ENCODE measurements around the gene ACP5. TPM values are rescaled to one million over a fixed set of nuclear protein-coding genes. Genes with fewer than 3 reads are reported as not detected.
A peak's percentile ranks its signal among the peaks of the same experiment; 100 is the strongest.

The ACP5 gene
- polyA plus RNA-seq, 4 donors, result 3.9 to 16.0 (median 9.1) TPM

- DNase-seq (ENCODE audit: low read depth in 4 of 4, low spot score in 3 of 4), result no peak
Observed at GRCh38 chr19:11550265-11550664, 27.2 kb downstream of the ACP5 start.

GRCh38 chr19:11549386-11549953 lies 28.0 kb downstream of the ACP5 start:
- no peak for DNase-seq (ENCODE audit: low read depth in 4 of 4, low spot score in 3 of 4)

GRCh38 chr19:11547929-11548700 lies 29.3 kb downstream of the ACP5 start:
- DNase-seq (ENCODE audit: low read depth in 4 of 4, low spot score in 3 of 4), result no peak

GRCh38 chr19:11541238-11541637 lies 36.2 kb downstream of the ACP5 start:
- no peak for DNase-seq (ENCODE audit: low read depth in 4 of 4, low spot score in 3 of 4)

- no peak for DNase-seq (ENCODE audit: low read depth in 4 of 4, low spot score in 3 of 4)
Observed at GRCh38 chr19:11540645-11541044, 36.8 kb downstream of the ACP5 start.

- DNase-seq (ENCODE audit: low read depth in 4 of 4, low spot score in 3 of 4), result no peak
Observed at GRCh38 chr19:11539495-11540365, 37.7 kb downstream of the ACP5 start.

- no peak for DNase-seq (ENCODE audit: low read depth in 4 of 4, low spot score in 3 of 4)
Observed at GRCh38 chr19:11538232-11539036, 39.0 kb downstream of the ACP5 start, which contains the start of gene CNN1. TSS of gene CNN1 (plus strand) at chr19:11538851. CDS start at chr19:11538928, 77 bp downstream.

- peak in 3 of 4 donors; percentile 66 to 71 (median 70) for DNase-seq (ENCODE audit: low read depth in 4 of 4, low spot score in 3 of 4)
Observed at GRCh38 chr19:11535792-11536595, 41.5 kb downstream of the ACP5 start.

- no peak for DNase-seq (ENCODE audit: low read depth in 4 of 4, low spot score in 3 of 4)
Observed at GRCh38 chr19:11534948-11535347, 42.5 kb downstream of the ACP5 start.

- DNase-seq (ENCODE audit: low read depth in 4 of 4, low spot score in 3 of 4), result no peak
Observed at GRCh38 chr19:11534538-11534937, 42.9 kb downstream of the ACP5 start.

GRCh38 chr19:11530432-11530831 lies 47.0 kb downstream of the ACP5 start:
- no peak for DNase-seq (ENCODE audit: low read depth in 4 of 4, low spot score in 3 of 4)

- DNase-seq (ENCODE audit: low read depth in 4 of 4, low spot score in 3 of 4), result peak in 3 of 4 donors; percentile 90 to 97 (median 96)
Observed at GRCh38 chr19:11528551-11529341, 48.7 kb downstream of the ACP5 start, which contains the start of gene ECSIT. TSS of gene ECSIT (minus strand) at chr19:11529134. CDS start at chr19:11519170, 9,964 bp downstream.

Other genes starting within 250 kb of the ACP5 start
- 10 to 100 TPM in 3 of 4 donors, 1 to 10 TPM in 1; 8.6 to 18.4 (median 17.0) TPM for gene RAB3D, start 238.0 kb downstream of the ACP5 start, polyA plus RNA-seq (ENCODE audit: insufficient read length in 4 of 4)
- gene TMEM205, start 231.4 kb downstream of the ACP5 start, polyA plus RNA-seq (ENCODE audit: insufficient read length in 4 of 4), result 100 to 1,000 TPM in 3 of 4 donors, 10 to 100 TPM in 1; 64.3 to 142 (median 122) TPM
- 10 to 100 TPM; 19.0 to 43.4 (median 23.4) TPM for gene CCDC159, start 231.1 kb downstream of the ACP5 start, polyA plus RNA-seq (ENCODE audit: insufficient read length in 4 of 4)
- 10 to 100 TPM; 10.5 to 30.4 (median 17.1) TPM for gene PLPPR2, start 222.2 kb downstream of the ACP5 start, polyA plus RNA-seq (ENCODE audit: insufficient read length in 4 of 4)
- gene SWSAP1, start 203.0 kb downstream of the ACP5 start, polyA plus RNA-seq (ENCODE audit: insufficient read length in 4 of 4), result 1 to 10 TPM; 2.5 to 3.7 (median 3.0) TPM
- gene EPOR, start 193.3 kb downstream of the ACP5 start, polyA plus RNA-seq (ENCODE audit: insufficient read length in 4 of 4), result 10 to 100 TPM in 3 of 4 donors, 1 to 10 TPM in 1; 6.3 to 41.9 (median 20.9) TPM
- gene RGL3, start 158.3 kb downstream of the ACP5 start, polyA plus RNA-seq (ENCODE audit: insufficient read length in 4 of 4), result 100 to 1,000 TPM in 1 of 4 donors, 10 to 100 TPM in 2, 1 to 10 TPM in 1; 1.7 to 148 (median 71.4) TPM
- gene ODAD3, start 142.5 kb downstream of the ACP5 start, polyA plus RNA-seq (ENCODE audit: insufficient read length in 4 of 4), result 1 to 10 TPM in 3 of 4 donors, under 1 TPM in 1; 0.56 to 2.6 (median 1.5) TPM
- gene PRKCSH, start 142.0 kb downstream of the ACP5 start, polyA plus RNA-seq (ENCODE audit: insufficient read length in 4 of 4), result 100 to 1,000 TPM; 306 to 374 (median 342) TPM
- under 1 TPM; 0.13 to 0.53 (median 0.22) TPM for gene ELAVL3, start 96.6 kb downstream of the ACP5 start, polyA plus RNA-seq (ENCODE audit: insufficient read length in 4 of 4)
- 10 to 100 TPM in 1 of 4 donors, 1 to 10 TPM in 3; 6.9 to 12.5 (median 8.3) TPM for gene ZNF653, start 71.8 kb downstream of the ACP5 start, polyA plus RNA-seq (ENCODE audit: insufficient read length in 4 of 4)
- gene ECSIT, start 48.5 kb downstream of the ACP5 start, polyA plus RNA-seq (ENCODE audit: insufficient read length in 4 of 4), result 10 to 100 TPM; 33.6 to 42.2 (median 37.8) TPM
- gene CNN1, start 38.8 kb downstream of the ACP5 start, polyA plus RNA-seq (ENCODE audit: insufficient read length in 4 of 4), result 10 to 100 TPM in 1 of 4 donors, 1 to 10 TPM in 3; 2.6 to 10.6 (median 4.0) TPM
- gene ELOF1, start 18.4 kb downstream of the ACP5 start, polyA plus RNA-seq (ENCODE audit: insufficient read length in 4 of 4), result 10 to 100 TPM; 42.2 to 59.9 (median 49.7) TPM
- 10 to 100 TPM; 33.0 to 50.7 (median 42.9) TPM for gene ZNF627, start 19.8 kb upstream of the ACP5 start, polyA plus RNA-seq (ENCODE audit: insufficient read length in 4 of 4)
- 10 to 100 TPM in 2 of 4 donors, 1 to 10 TPM in 2; 6.4 to 13.5 (median 10.3) TPM for gene ZNF823, start 161.3 kb upstream of the ACP5 start, polyA plus RNA-seq (ENCODE audit: insufficient read length in 4 of 4)
- gene ZNF441, start 189.4 kb upstream of the ACP5 start, polyA plus RNA-seq (ENCODE audit: insufficient read length in 4 of 4), result 10 to 100 TPM in 3 of 4 donors, 1 to 10 TPM in 1; 8.7 to 18.1 (median 15.2) TPM
- gene ZNF491, start 220.9 kb upstream of the ACP5 start, polyA plus RNA-seq (ENCODE audit: insufficient read length in 4 of 4), result 1 to 10 TPM; 3.4 to 4.9 (median 4.8) TPM
- gene ZNF440, start 236.6 kb upstream of the ACP5 start, polyA plus RNA-seq (ENCODE audit: insufficient read length in 4 of 4), result 10 to 100 TPM in 3 of 4 donors, 1 to 10 TPM in 1; 6.8 to 20.0 (median 16.3) TPM

Data from left renal pelvis (tissue), 4 donors.